Transverse colon (tissue), 4 donors: ENCODE results near the gene USP53. TPM values are rescaled to one million over a fixed set of nuclear protein-coding genes. Genes with fewer than 3 reads are reported as not detected.

Source experiments
- DNase-seq: peaks from one replicate; pipeline ENCODE4 v3.0.0-alpha.2; 2019
- H3K27ac ChIP-seq, 4 donors: fragments of 200-600 bp; sonication (generic); 2 replicates each; pipeline ENCODE4 v1.5.1; 2016 to 2018; ENCODE audit warnings: inconsistent platforms in 4 of 4
- H3K27me3 ChIP-seq: fragments of 200-600 bp; sonication (generic); 2 replicates; pipeline ENCODE4 v1.5.1; 2017; ENCODE audit warnings: inconsistent platforms
- H3K36me3 ChIP-seq, 4 donors: fragments of 200-600 bp; sonication (generic); 2 replicates each; pipeline ENCODE4 v1.5.1; 2017 to 2019; ENCODE audit warnings: inconsistent platforms in 4 of 4
- H3K4me1 ChIP-seq, 4 donors: fragments of 200-600 bp; sonication (generic); 2 replicates each; pipeline ENCODE4 v1.5.1; 2017 to 2020; ENCODE audit warnings: inconsistent platforms in 4 of 4
- H3K4me3 ChIP-seq, 4 donors: fragments of 200-600 bp; sonication (generic); 1 replicate in 1 of 4; 2 replicates in 3 of 4; pipeline versions ENCODE4 v1.5.1 to v1.6.1; 2017 to 2019; ENCODE audit warnings: inconsistent platforms in 4 of 4
- H3K9me3 ChIP-seq, 2 donors: fragments of 200-600 bp; sonication (generic); 2 replicates each; pipeline ENCODE4 v1.5.1; 2017 to 2019; ENCODE audit warnings: inconsistent platforms in 2 of 2
- EP300 ChIP-seq: sonication (generic); formaldehyde crosslinking; IDR thresholded peaks from one replicate; pipeline ENCODE4 v1.6.1; 2017; ENCODE audit warnings: antibody characterized with exemption, low read depth
- POLR2A ChIP-seq: fragments of 450-650 bp; IDR thresholded peaks from one replicate; pipeline ENCODE4 v1.6.1; 2016; ENCODE audit warnings: antibody characterized with exemption, mild to moderate bottlenecking, moderate library complexity
- POLR2AphosphoS5 ChIP-seq, 3 donors: sonication (generic); formaldehyde crosslinking; IDR thresholded peaks; one replicate each; pipeline ENCODE4 v1.6.1; 2016; ENCODE audit warnings: antibody characterized with exemption in 3 of 3
- WGBS, 2 donors: methylation state at CpG; one replicate each; pipeline ENCODE4 v1.1.5; 2018; ENCODE audit warnings: low coverage in 1 of 2; 5-methylcytosine and 5-hydroxymethylcytosine counted together
- in situ Hi-C, 4 donors: fragments of 200-750 bp; cut with MboI; loops; one replicate each; pipeline versions ENCODE4 v1.15.0 to v1.15.1; 2017; ENCODE audit warnings: low sequenced_read_pairs in 3 of 4, low pct_ligation_motif_present in 1 of 4, low pct_unique_long_range_greater_than_20kb in 1 of 4
- intact Hi-C: fragments of 100-400 bp; cut with DNase I; formaldehyde crosslinking; loops from one replicate; pipeline ENCODE4 v1.15.1; 2023; ENCODE audit warnings: low total_unique reads
- total RNA-seq, 4 donors: library from RNA; depleted of rRNA; stranded (reverse); fragments of >200 nt; gene quantifications; one replicate each; pipeline ENCODE4 v1.1.0, GENCODE V29; 2016
- TF ChIP-seq, protein P1 (sequence below), 5 experiments: fragments of 200-600 bp in 3 of 5; fragments of 450-650 bp in 2 of 5; sonication (generic) in 3 of 5; IDR thresholded peaks; 1 replicate in 2 of 5; 2 replicates in 3 of 5; pipeline ENCODE4 v1.5.1; 2016 to 2017; ENCODE audit warnings: antibody characterized with exemption in 5 of 5, inconsistent platforms in 3 of 5, mild to moderate bottlenecking in 2 of 5, moderate library complexity in 1 of 5

The USP53 gene
- total RNA-seq, 4 donors from 2014 or later = 71.4 to 165 (median 98.5) TPM

DNA sequence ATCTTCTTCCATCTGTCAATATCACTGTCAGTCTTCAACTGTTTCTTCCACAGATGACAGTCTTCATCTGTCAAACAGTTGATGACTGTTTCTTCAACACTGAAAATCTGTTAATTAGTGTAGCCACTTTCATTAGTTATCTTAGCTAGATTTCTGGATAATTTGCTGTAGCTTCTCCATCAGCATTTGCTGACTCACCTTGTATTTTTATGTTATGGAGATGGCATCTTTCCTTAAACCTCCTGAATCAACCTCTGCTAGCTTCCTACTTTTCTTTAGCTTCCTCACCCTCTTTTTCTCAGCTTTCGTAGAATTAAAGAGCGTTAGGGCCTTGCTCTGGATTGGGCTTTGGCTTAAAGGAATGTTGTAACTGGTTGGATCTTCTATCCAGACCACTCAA, 25.1 kb downstream of the USP53 start:
- intact Hi-C loops = no loop called here
- WGBS, 2 donors = 73 to 89% methylated on average over 2 of the region's 2 CpGs
- peaks cover 0 to 33% (median 5%) of the 10 kb centered on the region in 4 donors for H3K4me1 ChIP-seq
- TF ChIP-seq EP300 = no peak
- TF ChIP-seq POLR2AphosphoS5 (IDR thresholded peaks at IDR 0.05) = no peak
- TF ChIP-seq POLR2A = no peak
- TF ChIP-seq, protein P1, sequence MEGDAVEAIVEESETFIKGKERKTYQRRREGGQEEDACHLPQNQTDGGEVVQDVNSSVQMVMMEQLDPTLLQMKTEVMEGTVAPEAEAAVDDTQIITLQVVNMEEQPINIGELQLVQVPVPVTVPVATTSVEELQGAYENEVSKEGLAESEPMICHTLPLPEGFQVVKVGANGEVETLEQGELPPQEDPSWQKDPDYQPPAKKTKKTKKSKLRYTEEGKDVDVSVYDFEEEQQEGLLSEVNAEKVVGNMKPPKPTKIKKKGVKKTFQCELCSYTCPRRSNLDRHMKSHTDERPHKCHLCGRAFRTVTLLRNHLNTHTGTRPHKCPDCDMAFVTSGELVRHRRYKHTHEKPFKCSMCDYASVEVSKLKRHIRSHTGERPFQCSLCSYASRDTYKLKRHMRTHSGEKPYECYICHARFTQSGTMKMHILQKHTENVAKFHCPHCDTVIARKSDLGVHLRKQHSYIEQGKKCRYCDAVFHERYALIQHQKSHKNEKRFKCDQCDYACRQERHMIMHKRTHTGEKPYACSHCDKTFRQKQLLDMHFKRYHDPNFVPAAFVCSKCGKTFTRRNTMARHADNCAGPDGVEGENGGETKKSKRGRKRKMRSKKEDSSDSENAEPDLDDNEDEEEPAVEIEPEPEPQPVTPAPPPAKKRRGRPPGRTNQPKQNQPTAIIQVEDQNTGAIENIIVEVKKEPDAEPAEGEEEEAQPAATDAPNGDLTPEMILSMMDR (IDR thresholded peaks at IDR 0.05) = no peak
- DNase-seq = no peak
- in situ Hi-C loops = loop anchor here in 2 of 4 donors (25.0 kb wide), 1 partner anchor 200 kb away; no protein-coding TSS in a partner anchor
- H3K36me3 ChIP-seq = peaks cover 0 to 18% (median 4%) of the 10 kb centered on the region in 4 donors
- H3K9me3 ChIP-seq = no peaks in the 10 kb centered on the region
- no peaks in the 10 kb centered on the region for H3K27me3 ChIP-seq
- H3K4me3 ChIP-seq = no peak overlapping the region
- peak overlapping the region in 3 of 4 donors; percentile 0 to 29 (median 26) for H3K27ac ChIP-seq

DNA sequence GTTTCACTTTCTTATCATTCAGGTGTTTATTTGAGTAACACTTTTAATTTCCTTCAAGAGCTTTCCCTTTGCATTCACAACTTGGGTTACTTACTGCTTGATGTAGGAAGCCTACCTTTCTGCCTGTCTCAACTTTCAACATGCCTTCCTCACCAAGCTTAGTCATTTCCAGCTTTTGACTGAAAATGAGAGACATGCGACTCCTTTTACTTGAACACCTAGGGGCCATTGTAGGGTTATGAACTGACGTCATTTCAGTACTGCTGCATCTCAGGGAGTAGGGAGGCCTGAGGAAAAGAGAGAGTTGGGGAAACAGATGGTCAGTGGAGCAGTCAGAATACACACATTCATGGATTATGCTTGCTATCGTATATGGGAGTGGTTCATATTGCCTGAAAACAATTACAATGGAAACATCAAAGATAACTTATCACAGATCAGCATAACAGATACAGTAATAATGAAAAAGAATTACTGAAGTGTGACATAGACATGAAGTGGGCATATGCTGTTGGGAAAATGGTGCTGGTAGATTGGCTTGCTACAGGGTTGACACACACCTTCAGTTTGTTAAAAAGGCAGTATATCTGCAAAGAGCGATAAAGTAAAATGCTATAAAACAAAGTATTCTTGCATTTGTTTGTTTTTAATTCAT, 25.7 kb downstream of the USP53 start:
- Histone ChIP-seq H3K27ac (peak overlapping the region in 3 of 4 donors; percentile 0 to 29 (median 26)), H3K9me3 (no peaks in the 10 kb centered on the region), H3K36me3 (peaks cover 0 to 18% (median 4%) of the 10 kb centered on the region in 4 donors), H3K4me1 (peaks cover 0 to 28% (median 5%) of the 10 kb centered on the region in 4 donors), H3K4me3 (no peak overlapping the region), H3K27me3 (no peaks in the 10 kb centered on the region)
- 60 to 67% methylated on average over 4 of the region's 4 CpGs for WGBS, 2 donors
- intact Hi-C loops = no loop called here
- no peak for DNase-seq
- in situ Hi-C loops = loop anchor here in 2 of 4 donors (25.0 kb wide), 1 partner anchor 201 kb away; no protein-coding TSS in a partner anchor
- TF ChIP-seq POLR2AphosphoS5 (IDR thresholded peaks at IDR 0.05) = peak in 1 of 3 donors; percentile 14
- TF ChIP-seq, protein P1 (IDR thresholded peaks at IDR 0.05) = no peak

DNA sequence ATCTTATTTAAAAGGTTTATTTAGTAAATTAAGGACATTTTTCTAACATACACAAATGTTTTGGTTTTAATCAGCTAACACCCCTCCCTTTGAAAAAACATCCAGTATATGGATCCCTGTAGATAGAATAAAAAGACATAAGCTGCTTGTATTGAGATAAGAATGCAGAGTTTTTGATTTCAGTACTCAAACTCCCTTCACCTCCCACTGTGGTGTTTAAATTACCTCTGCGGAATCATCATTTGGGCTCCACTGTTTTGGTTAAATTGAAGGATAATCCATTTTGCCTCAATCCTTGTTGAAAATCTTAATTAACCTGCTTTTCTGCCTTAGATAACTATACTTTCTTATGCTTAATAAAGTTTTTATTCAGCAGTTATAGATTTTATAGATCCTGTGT, 27.6 kb downstream of the USP53 start:
- peaks cover 0 to 18% (median 4%) of the 10 kb centered on the region in 4 donors for H3K36me3 ChIP-seq
- in situ Hi-C loops = loop anchor here in 2 of 4 donors (25.0 kb wide), 1 partner anchor 203 kb away; no protein-coding TSS in a partner anchor
- TF ChIP-seq, protein P1 (IDR thresholded peaks at IDR 0.05) = no peak
- TF ChIP-seq POLR2AphosphoS5 (IDR thresholded peaks at IDR 0.05) = no peak
- no peak for TF ChIP-seq POLR2A
- no peak for TF ChIP-seq EP300

DNA sequence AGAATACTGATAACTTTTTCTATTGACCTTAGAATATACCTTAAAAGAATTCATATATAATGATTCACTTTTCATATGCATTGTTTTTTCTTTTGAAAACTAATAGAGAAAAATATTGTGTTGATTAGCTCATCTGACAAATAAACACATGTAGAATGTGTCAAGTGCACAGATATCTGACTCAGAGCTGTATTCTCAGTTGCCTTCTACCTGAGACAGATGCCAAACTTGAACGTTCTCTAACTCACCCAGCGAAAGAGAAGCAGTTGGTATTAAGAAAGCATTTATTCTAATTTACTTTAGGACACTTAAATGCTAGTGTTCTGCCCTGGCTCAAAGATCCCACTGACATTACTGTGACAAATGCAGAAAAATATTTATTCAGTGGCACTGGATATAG, 28.1 kb downstream of the USP53 start:
- H3K36me3 ChIP-seq = peaks cover 0 to 19% (median 3%) of the 10 kb centered on the region in 4 donors
- H3K27ac ChIP-seq = no peak overlapping the region
- no peak for DNase-seq
- WGBS, 2 donors = 81 to 91% methylated on average over 2 of the region's 2 CpGs
- intact Hi-C loops (no loop called here), in situ Hi-C loops (loop anchor here in 2 of 4 donors (25.0 kb wide), 1 partner anchor 203 kb away; no protein-coding TSS in a partner anchor)
- H3K4me3 ChIP-seq = no peak overlapping the region
- H3K4me1 ChIP-seq = peaks cover 0 to 27% (median 0%) of the 10 kb centered on the region in 4 donors
- H3K9me3 ChIP-seq = no peaks in the 10 kb centered on the region
- TF ChIP-seq POLR2A (no peak), POLR2AphosphoS5 (IDR thresholded peaks at IDR 0.05) (no peak), EP300 (no peak)
- TF ChIP-seq, protein P1 (IDR thresholded peaks at IDR 0.05) = no peak
- H3K27me3 ChIP-seq = no peaks in the 10 kb centered on the region

More for the DNA sequence above, 27.6 kb downstream of the USP53 start:
- intact Hi-C loops = no loop called here
- DNase-seq = no peak
- WGBS, 2 donors = 98 to 100% methylated on average over 1 of the region's 1 CpG
- Histone ChIP-seq H3K27me3 (no peaks in the 10 kb centered on the region), H3K4me3 (no peak overlapping the region), H3K4me1 (peaks cover 0 to 27% (median 0%) of the 10 kb centered on the region in 4 donors), H3K9me3 (no peaks in the 10 kb centered on the region), H3K27ac (no peak overlapping the region)
